Measurements from ENCODE around the gene GOLGA8G.
"Not testable (repeated sequence)": the region's sequence is repeated elsewhere in the genome, so short reads cannot be mapped to it uniquely, and the experiment has no call there.

GRCh38 chr15:28481340-28481739 lies 51.4 kb downstream of the GOLGA8G start:
- TF ChIP-seq EZH2 (IDR thresholded peaks at IDR 0.05; ENCODE audit: borderline replicate concordance, control insufficient read depth, low read depth, low read length); POLR2AphosphoS5 (IDR thresholded peaks at IDR 0.05; ENCODE audit: low read length); HDGF (IDR thresholded peaks at IDR 0.05); POLR2A (IDR thresholded peaks at IDR 0.05; ENCODE audit: low read depth, low read length); NFIC (IDR thresholded peaks at IDR 0.05; ENCODE audit: low read depth, low read length); NKRF (conservative IDR thresholded peaks at IDR 0.05); SIN3A (IDR thresholded peaks at IDR 0.05; ENCODE audit: low read depth, low read length); GATAD2B (conservative IDR thresholded peaks at IDR 0.05; ENCODE audit: low read depth); RFX5 (IDR thresholded peaks at IDR 0.05; ENCODE audit: low read depth, low read length): not testable (repeated sequence)
- TF ChIP-seq, protein P1, sequence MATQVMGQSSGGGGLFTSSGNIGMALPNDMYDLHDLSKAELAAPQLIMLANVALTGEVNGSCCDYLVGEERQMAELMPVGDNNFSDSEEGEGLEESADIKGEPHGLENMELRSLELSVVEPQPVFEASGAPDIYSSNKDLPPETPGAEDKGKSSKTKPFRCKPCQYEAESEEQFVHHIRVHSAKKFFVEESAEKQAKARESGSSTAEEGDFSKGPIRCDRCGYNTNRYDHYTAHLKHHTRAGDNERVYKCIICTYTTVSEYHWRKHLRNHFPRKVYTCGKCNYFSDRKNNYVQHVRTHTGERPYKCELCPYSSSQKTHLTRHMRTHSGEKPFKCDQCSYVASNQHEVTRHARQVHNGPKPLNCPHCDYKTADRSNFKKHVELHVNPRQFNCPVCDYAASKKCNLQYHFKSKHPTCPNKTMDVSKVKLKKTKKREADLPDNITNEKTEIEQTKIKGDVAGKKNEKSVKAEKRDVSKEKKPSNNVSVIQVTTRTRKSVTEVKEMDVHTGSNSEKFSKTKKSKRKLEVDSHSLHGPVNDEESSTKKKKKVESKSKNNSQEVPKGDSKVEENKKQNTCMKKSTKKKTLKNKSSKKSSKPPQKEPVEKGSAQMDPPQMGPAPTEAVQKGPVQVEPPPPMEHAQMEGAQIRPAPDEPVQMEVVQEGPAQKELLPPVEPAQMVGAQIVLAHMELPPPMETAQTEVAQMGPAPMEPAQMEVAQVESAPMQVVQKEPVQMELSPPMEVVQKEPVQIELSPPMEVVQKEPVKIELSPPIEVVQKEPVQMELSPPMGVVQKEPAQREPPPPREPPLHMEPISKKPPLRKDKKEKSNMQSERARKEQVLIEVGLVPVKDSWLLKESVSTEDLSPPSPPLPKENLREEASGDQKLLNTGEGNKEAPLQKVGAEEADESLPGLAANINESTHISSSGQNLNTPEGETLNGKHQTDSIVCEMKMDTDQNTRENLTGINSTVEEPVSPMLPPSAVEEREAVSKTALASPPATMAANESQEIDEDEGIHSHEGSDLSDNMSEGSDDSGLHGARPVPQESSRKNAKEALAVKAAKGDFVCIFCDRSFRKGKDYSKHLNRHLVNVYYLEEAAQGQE (IDR thresholded peaks at IDR 0.05; ENCODE audit: low read depth, low read length): not testable (repeated sequence)
- TF ChIP-seq, protein P2, sequence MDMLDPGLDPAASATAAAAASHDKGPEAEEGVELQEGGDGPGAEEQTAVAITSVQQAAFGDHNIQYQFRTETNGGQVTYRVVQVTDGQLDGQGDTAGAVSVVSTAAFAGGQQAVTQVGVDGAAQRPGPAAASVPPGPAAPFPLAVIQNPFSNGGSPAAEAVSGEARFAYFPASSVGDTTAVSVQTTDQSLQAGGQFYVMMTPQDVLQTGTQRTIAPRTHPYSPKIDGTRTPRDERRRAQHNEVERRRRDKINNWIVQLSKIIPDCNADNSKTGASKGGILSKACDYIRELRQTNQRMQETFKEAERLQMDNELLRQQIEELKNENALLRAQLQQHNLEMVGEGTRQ (IDR thresholded peaks at IDR 0.05; ENCODE audit: borderline replicate concordance, low read depth, low read length): not testable (repeated sequence)
- TF ChIP-seq, protein P3, sequence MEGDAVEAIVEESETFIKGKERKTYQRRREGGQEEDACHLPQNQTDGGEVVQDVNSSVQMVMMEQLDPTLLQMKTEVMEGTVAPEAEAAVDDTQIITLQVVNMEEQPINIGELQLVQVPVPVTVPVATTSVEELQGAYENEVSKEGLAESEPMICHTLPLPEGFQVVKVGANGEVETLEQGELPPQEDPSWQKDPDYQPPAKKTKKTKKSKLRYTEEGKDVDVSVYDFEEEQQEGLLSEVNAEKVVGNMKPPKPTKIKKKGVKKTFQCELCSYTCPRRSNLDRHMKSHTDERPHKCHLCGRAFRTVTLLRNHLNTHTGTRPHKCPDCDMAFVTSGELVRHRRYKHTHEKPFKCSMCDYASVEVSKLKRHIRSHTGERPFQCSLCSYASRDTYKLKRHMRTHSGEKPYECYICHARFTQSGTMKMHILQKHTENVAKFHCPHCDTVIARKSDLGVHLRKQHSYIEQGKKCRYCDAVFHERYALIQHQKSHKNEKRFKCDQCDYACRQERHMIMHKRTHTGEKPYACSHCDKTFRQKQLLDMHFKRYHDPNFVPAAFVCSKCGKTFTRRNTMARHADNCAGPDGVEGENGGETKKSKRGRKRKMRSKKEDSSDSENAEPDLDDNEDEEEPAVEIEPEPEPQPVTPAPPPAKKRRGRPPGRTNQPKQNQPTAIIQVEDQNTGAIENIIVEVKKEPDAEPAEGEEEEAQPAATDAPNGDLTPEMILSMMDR (IDR thresholded peaks at IDR 0.05 in 2 of 3, conservative IDR thresholded peaks at IDR 0.05 in 1 of 3; ENCODE audit: control insufficient read depth in 2 of 3, extremely low read depth in 1 of 3, insufficient read depth in 1 of 3, low read depth in 3 of 3, low read length in 3 of 3): not testable (repeated sequence)
- TF ChIP-seq, protein P4, sequence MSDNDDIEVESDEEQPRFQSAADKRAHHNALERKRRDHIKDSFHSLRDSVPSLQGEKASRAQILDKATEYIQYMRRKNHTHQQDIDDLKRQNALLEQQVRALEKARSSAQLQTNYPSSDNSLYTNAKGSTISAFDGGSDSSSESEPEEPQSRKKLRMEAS (IDR thresholded peaks at IDR 0.05; ENCODE audit: low read depth, low read length): not testable (repeated sequence)

Data from GM12878 (cell line).